B cell (primary cell): ENCODE measurements around the gene FMNL3. TPM values are rescaled to one million over a fixed set of nuclear protein-coding genes. Genes with fewer than 3 reads are reported as not detected.

Experiments used
- ATAC-seq: fragments of 200-7000 bp; cut with Tn5 transposase; one replicate; pipeline ENCODE4 v1.10.0; 2021; ENCODE audit warnings: low read depth, mild to moderate bottlenecking, moderate number of reproducible peaks, moderate library complexity
- CTCF ChIA-PET: fragments of 350-600 bp; sonication (Branson Sonifier 250); formaldehyde crosslinking; loops from one replicate; lab custom pipeline; 2021; ENCODE audit warnings: antibody characterized with exemption, inconsistent platforms; lab: Charles Lee
- POLR2A ChIA-PET: fragments of 350-600 bp; sonication (Branson Sonifier 250); formaldehyde crosslinking; loops from one replicate; lab custom pipeline; 2021; ENCODE audit warnings: antibody characterized with exemption; lab: Charles Lee
- DNase-seq: peaks from one replicate; pipeline ENCODE4 v3.0.0; 2013
- H2AFZ ChIP-seq: 2 replicates; pipeline ENCODE4 v1.6.1; 2012; ENCODE audit warnings: mild to moderate bottlenecking, low read depth, low read length; ENCODE audit not compliant: insufficient read depth, poor library complexity, severe bottlenecking
- H3K27ac ChIP-seq, 2 donors: 1 replicate in 1 of 2; 2 replicates in 1 of 2; pipeline ENCODE4 v1.5.1; 2012 to 2013; ENCODE audit warnings: low read length in 2 of 2, mild to moderate bottlenecking in 2 of 2, moderate library complexity in 1 of 2
- H3K27me3 ChIP-seq, 4 experiments: fragments of 200-600 bp in 1 of 4; sonication (generic) in 1 of 4; replicated peaks in 1 of 4; 1 replicate in 2 of 4; 2 replicates in 2 of 4; pipeline versions ENCODE4 v1.6.1 to v1.7.0; 2013 to 2016; ENCODE audit warnings: low read length in 3 of 4, mild to moderate bottlenecking in 2 of 4, mixed read lengths in 1 of 4, moderate library complexity in 1 of 4; ENCODE audit not compliant: insufficient read depth in 4 of 4, control insufficient read depth in 3 of 4; ENCODE audit errors: control extremely low read depth in 1 of 4
- H3K36me3 ChIP-seq, 2 experiments: replicated peaks in 1 of 2; 1 replicate in 1 of 2; 2 replicates in 1 of 2; pipeline versions ENCODE4 v1.6.1 to v1.7.1; 2013; ENCODE audit warnings: low read length in 1 of 2; ENCODE audit not compliant: insufficient read depth in 2 of 2, control insufficient read depth in 1 of 2; ENCODE audit errors: control extremely low read depth in 1 of 2, extremely low read depth in 1 of 2
- H3K4me1 ChIP-seq, 2 donors: fragments of 200-600 bp in 1 of 2; sonication (generic) in 1 of 2; 1 replicate in 1 of 2; 2 replicates in 1 of 2; pipeline versions ENCODE4 v1.5.1 to v1.6.1; 2013 to 2017; ENCODE audit warnings: low read length in 2 of 2; ENCODE audit not compliant: control insufficient read depth in 2 of 2, insufficient read depth in 2 of 2
- H3K4me2 ChIP-seq: replicated peaks from 2 replicates; pipeline ENCODE3; 2012; ENCODE audit warnings: mild to moderate bottlenecking, low read depth, low read length; ENCODE audit not compliant: poor library complexity, severe bottlenecking
- H3K4me3 ChIP-seq, 5 experiments: fragments of 200-600 bp in 1 of 5; sonication (generic) in 1 of 5; 1 replicate in 3 of 5; 2 replicates in 2 of 5; pipeline versions ENCODE4 v1.5.1 to v1.7.0; 2011 to 2016; ENCODE audit warnings: low read length in 4 of 5, mild to moderate bottlenecking in 4 of 5, low read depth in 2 of 5, control low read depth in 1 of 5, moderate library complexity in 1 of 5; ENCODE audit not compliant: insufficient read depth in 1 of 5; ENCODE audit errors: control extremely low read depth in 1 of 5, extremely low read depth in 1 of 5
- H3K79me2 ChIP-seq: fragments of 200-600 bp; sonication (generic); one replicate; pipeline ENCODE4 v1.6.0; 2016; ENCODE audit warnings: low read length; ENCODE audit not compliant: control insufficient read depth, insufficient read depth
- H3K9ac ChIP-seq: fragments of 200-600 bp; sonication (generic); 2 replicates; pipeline ENCODE4 v1.6.1; 2017; ENCODE audit warnings: mild to moderate bottlenecking, low read length, moderate library complexity
- H3K9me3 ChIP-seq, 3 donors: one replicate each; pipeline versions ENCODE4 v1.6.1 to v1.7.1; 2013; ENCODE audit warnings: low read length in 2 of 3; ENCODE audit not compliant: control insufficient read depth in 2 of 3, insufficient read depth in 1 of 3; ENCODE audit errors: control extremely low read depth in 1 of 3
- H4K20me1 ChIP-seq: 2 replicates; pipeline ENCODE4 v1.6.0; 2012; ENCODE audit warnings: mild to moderate bottlenecking, low read length; ENCODE audit not compliant: insufficient read depth, control insufficient read depth, poor library complexity, severe bottlenecking
- H3K27ac Mint-ChIP-seq: one replicate; pipeline ENCODE4 v1.8.0; 2021; ENCODE audit warnings: mixed read lengths
- H3K27me3 Mint-ChIP-seq: one replicate; pipeline ENCODE4 v1.8.0; 2021; ENCODE audit warnings: mixed read lengths
- H3K4me1 Mint-ChIP-seq: one replicate; pipeline ENCODE4 v1.8.0; 2021; ENCODE audit warnings: mixed read lengths
- H3K4me3 Mint-ChIP-seq: one replicate; pipeline ENCODE4 v1.8.0; 2021; ENCODE audit warnings: mixed read lengths
- H3K9me3 Mint-ChIP-seq: one replicate; pipeline ENCODE4 v1.8.0; 2022; ENCODE audit warnings: mixed read lengths; ENCODE audit not compliant: insufficient read depth
- EZH2 ChIP-seq: IDR thresholded peaks from 2 replicates; pipeline ENCODE4 v1.6.1; 2012; ENCODE audit warnings: borderline replicate concordance, low read depth, mild to moderate bottlenecking, moderate library complexity, low read length; ENCODE audit not compliant: insufficient read depth, poor library complexity, severe bottlenecking
- WGBS: methylation state at CpG from one replicate; pipeline ENCODE4 v1.1.5; 2013; ENCODE audit warnings: missing lambda C conversion rate; ENCODE audit not compliant: insufficient coverage; 5-methylcytosine and 5-hydroxymethylcytosine counted together
- intact Hi-C: fragments of 100-400 bp; cut with micrococcal nuclease; formaldehyde crosslinking; loops from one replicate; pipeline ENCODE4 v1.10.0; 2022
- polyA plus RNA-seq: library from polyadenylated mRNA; depleted of rRNA; stranded (reverse); fragments of >200 nt; gene quantifications from 2 replicates; pipeline ENCODE4 v1.2.3, GENCODE V29; 2012
- total RNA-seq, 2 donors: library from RNA; stranded (reverse); fragments of 120-200 nt in 1 of 2; gene quantifications; 1 replicate in 1 of 2; 2 replicates in 1 of 2; pipeline versions ENCODE4 v1.2.3 to v1.2.4, GENCODE V29; 2013 to 2022
- TF ChIP-seq, protein P1 (sequence below): fragments of 200-600 bp; IDR thresholded peaks from one replicate; pipeline ENCODE4 v1.8.0; 2022; ENCODE audit warnings: antibody characterized with exemption, mild to moderate bottlenecking

The FMNL3 gene
- total and polyA plus RNA-seq, 2 donors (not counting 1 experiment from before 2014, with no cell fraction given): 19.3 to 69.9 TPM

DNA sequence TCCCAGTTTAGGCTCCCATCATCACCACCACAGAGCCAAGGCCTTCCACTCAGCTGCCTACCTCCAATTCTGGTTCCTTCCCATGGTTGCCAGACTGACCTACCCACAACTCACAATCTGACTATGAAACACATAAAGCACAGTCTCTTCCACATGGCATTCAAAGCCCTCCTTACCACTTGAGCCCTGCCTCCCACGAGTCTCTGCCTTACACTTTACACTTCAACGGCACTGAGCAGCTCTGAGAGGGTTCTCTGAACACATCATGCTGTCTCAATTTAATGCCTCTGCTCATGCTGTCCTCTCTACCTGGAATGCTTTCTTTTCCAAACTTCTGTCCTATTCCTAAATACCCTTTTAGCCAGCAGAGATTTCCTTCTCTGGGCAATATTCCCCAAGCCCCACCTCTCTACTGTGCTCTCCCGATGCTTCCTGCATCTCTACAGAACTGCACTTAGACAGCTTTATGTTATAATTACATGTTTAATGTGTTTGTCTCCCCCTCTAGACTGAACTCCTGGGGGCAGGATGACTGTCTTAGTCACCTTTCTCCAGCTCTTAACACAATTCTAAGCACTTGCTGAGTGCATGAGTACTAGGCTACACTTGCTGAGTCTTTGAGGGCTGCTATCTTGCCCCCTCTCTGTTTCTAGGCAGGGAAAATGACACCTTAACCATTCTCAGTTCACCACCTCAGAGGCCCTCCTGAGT is 23.5 kb downstream of the FMNL3 start:
- Histone ChIP-seq H3K9me3 (no peaks in the 10 kb centered on the region), H3K27me3 (no peaks in the 10 kb centered on the region), H3K4me3 (no peak overlapping the region), H4K20me1 (peaks cover 44% of the 10 kb centered on the region), H3K79me2 (peaks cover 100% of the 10 kb centered on the region), H3K36me3 (no peaks in the 10 kb centered on the region), H3K4me2 (peak overlapping the region; percentile 5), H3K9ac (no peak overlapping the region), H3K4me1 (peaks cover 36 to 49% of the 10 kb centered on the region in 2 donors), H3K27ac (peak overlapping the region in 1 of 2 donors; percentile 43), H2AFZ (no peak overlapping the region)
- no peaks in the 10 kb centered on the region for H3K9me3 Mint-ChIP-seq
- peaks cover 61% of the 10 kb centered on the region for H3K4me1 Mint-ChIP-seq
- peak overlapping the region; percentile 33 for H3K27ac Mint-ChIP-seq
- ChIA-PET CTCF (interaction anchor here (1.0 to 1.9 kb wide), 5 partner anchors 9 to 39 kb away, joined by 3 to 10 read pairs (median 3); no protein-coding TSS in a partner anchor), POLR2A (interaction anchor here (0.5 to 1.5 kb wide), 4 partner anchors 13 to 174 kb away, joined by 3 to 6 read pairs (median 4); no protein-coding TSS in a partner anchor)
- intact Hi-C loops: no loop called here
- ATAC-seq (no peak), DNase-seq (no peak)
- TF ChIP-seq EZH2: no peak
- TF ChIP-seq, protein P1, sequence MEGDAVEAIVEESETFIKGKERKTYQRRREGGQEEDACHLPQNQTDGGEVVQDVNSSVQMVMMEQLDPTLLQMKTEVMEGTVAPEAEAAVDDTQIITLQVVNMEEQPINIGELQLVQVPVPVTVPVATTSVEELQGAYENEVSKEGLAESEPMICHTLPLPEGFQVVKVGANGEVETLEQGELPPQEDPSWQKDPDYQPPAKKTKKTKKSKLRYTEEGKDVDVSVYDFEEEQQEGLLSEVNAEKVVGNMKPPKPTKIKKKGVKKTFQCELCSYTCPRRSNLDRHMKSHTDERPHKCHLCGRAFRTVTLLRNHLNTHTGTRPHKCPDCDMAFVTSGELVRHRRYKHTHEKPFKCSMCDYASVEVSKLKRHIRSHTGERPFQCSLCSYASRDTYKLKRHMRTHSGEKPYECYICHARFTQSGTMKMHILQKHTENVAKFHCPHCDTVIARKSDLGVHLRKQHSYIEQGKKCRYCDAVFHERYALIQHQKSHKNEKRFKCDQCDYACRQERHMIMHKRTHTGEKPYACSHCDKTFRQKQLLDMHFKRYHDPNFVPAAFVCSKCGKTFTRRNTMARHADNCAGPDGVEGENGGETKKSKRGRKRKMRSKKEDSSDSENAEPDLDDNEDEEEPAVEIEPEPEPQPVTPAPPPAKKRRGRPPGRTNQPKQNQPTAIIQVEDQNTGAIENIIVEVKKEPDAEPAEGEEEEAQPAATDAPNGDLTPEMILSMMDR: no peak
- no peaks in the 10 kb centered on the region for H3K27me3 Mint-ChIP-seq
- WGBS: 57% methylated on average over 2 of the region's 3 CpGs
- H3K4me3 Mint-ChIP-seq: no peak overlapping the region

DNA sequence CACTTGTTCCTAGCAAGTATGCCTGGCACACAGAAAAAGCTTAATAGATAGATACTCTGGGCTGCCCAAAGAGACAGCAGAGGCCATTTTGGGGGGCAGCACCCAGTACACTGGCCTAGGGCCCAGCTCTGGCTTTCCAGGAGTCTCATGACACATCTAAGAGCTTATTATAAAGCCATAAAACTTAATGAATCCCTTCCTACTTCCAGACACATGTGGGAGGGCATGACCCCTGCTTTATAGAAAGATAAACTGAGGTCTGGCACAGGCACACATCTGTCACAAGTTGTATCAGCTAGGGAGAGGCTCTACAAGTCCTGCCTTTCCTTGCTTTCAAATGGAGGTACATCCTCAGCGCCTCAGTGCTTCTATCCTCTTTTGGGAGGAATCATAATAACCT is 27.1 kb downstream of the FMNL3 start:
- no peak for ATAC-seq
- Histone ChIP-seq H3K9me3 (no peaks in the 10 kb centered on the region), H4K20me1 (peaks cover 28% of the 10 kb centered on the region), H2AFZ (no peak overlapping the region), H3K79me2 (peaks cover 87% of the 10 kb centered on the region), H3K27ac (peak overlapping the region in 1 of 2 donors; percentile 14), H3K4me2 (no peak overlapping the region), H3K9ac (no peak overlapping the region), H3K36me3 (no peaks in the 10 kb centered on the region), H3K4me1 (peaks cover 36 to 42% of the 10 kb centered on the region in 2 donors), H3K4me3 (no peak overlapping the region), H3K27me3 (no peaks in the 10 kb centered on the region)
- Mint-ChIP-seq H3K9me3 (no peaks in the 10 kb centered on the region), H3K27ac (no peak overlapping the region), H3K4me3 (no peak overlapping the region), H3K27me3 (no peaks in the 10 kb centered on the region), H3K4me1 (peaks cover 65% of the 10 kb centered on the region)
- CTCF ChIA-PET: interaction anchor here (0.6 to 2.3 kb wide), 5 partner anchors 17 to 1035 kb away, joined by 3 to 8 read pairs (median 5); no protein-coding TSS in a partner anchor
- POLR2A ChIA-PET: interaction anchor here (1.5 kb wide), 1 partner anchor 26 kb away, joined by 3 read pairs; no protein-coding TSS in a partner anchor
- intact Hi-C loops: loop anchor here (2.0 kb wide), 1 partner anchor 19 kb away; no protein-coding TSS in a partner anchor
- TF ChIP-seq, protein P1: no peak
- no peak for TF ChIP-seq EZH2
- WGBS: 100% methylated on average over 1 of the region's 1 CpG
- DNase-seq: no peak
